Hepatocyte (in vitro differentiated cells): Measurements from ENCODE around the gene APOL2. TPM values are rescaled to one million over a fixed set of nuclear protein-coding genes. Genes with fewer than 3 reads are reported as not detected.
"Not testable (repeated sequence)": the region's sequence is repeated elsewhere in the genome, so short reads cannot be mapped to it uniquely, and the experiment has no call there.

Experiments used
- DNase-seq: peaks from one replicate; pipeline ENCODE4 v3.0.0-alpha.2; 2016; ENCODE audit warnings: low spot score
- H2AFZ ChIP-seq: fragments of 200-600 bp; sonication (generic); 2 replicates; pipeline ENCODE4 v1.6.0; 2016; ENCODE audit warnings: antibody characterized with exemption, mild to moderate bottlenecking
- H3K27ac ChIP-seq: fragments of 200-600 bp; sonication (generic); 2 replicates; pipeline ENCODE4 v1.5.1; 2016; ENCODE audit warnings: mild to moderate bottlenecking
- H3K27me3 ChIP-seq: fragments of 200-600 bp; sonication (generic); 2 replicates; pipeline ENCODE4 v1.6.1; 2016
- H3K36me3 ChIP-seq: fragments of 200-600 bp; sonication (generic); replicated peaks from 2 replicates; pipeline ENCODE4 v1.5.1; 2016; ENCODE audit warnings: low read depth; ENCODE audit not compliant: insufficient read depth
- H3K4me1 ChIP-seq: fragments of 200-600 bp; sonication (generic); 2 replicates; pipeline ENCODE4 v1.5.1; 2016; ENCODE audit warnings: mild to moderate bottlenecking, moderate library complexity; ENCODE audit not compliant: insufficient read depth
- H3K4me2 ChIP-seq: fragments of 200-600 bp; sonication (generic); 2 replicates; pipeline ENCODE4 v1.6.0; 2016
- H3K4me3 ChIP-seq: fragments of 200-600 bp; sonication (generic); 2 replicates; pipeline ENCODE4 v1.5.1; 2016; ENCODE audit warnings: mild to moderate bottlenecking
- H3K79me2 ChIP-seq: fragments of 200-600 bp; sonication (generic); 2 replicates; pipeline ENCODE4 v1.6.0; 2017; ENCODE audit warnings: mild to moderate bottlenecking
- H3K9me2 ChIP-seq: fragments of 200-600 bp; sonication (generic); replicated peaks from 2 replicates; pipeline ENCODE4 v1.6.0; 2017; ENCODE audit warnings: mild to moderate bottlenecking; ENCODE audit not compliant: insufficient read depth
- H3K9me3 ChIP-seq: fragments of 200-600 bp; sonication (generic); 2 replicates; pipeline ENCODE4 v1.5.1; 2016; ENCODE audit warnings: low read depth, mild to moderate bottlenecking
- H4K20me1 ChIP-seq: fragments of 200-600 bp; sonication (generic); 2 replicates; pipeline ENCODE4 v1.6.0; 2016; ENCODE audit warnings: mild to moderate bottlenecking; ENCODE audit not compliant: insufficient read depth, poor library complexity, severe bottlenecking
- CTCF ChIP-seq: fragments of 200-600 bp; sonication (generic); IDR thresholded peaks from 2 replicates; pipeline ENCODE4 v1.5.1; 2016; ENCODE audit warnings: antibody characterized with exemption, mild to moderate bottlenecking; ENCODE audit not compliant: poor library complexity
- EZH2 ChIP-seq: fragments of 200-600 bp; sonication (generic); IDR thresholded peaks from 2 replicates; pipeline ENCODE4 v1.6.1; 2016; ENCODE audit warnings: antibody characterized with exemption, mild to moderate bottlenecking, borderline replicate concordance
- EZH2phosphoT487 ChIP-seq: fragments of 200-600 bp; sonication (generic); IDR thresholded peaks from one replicate; pipeline ENCODE4 v1.6.1; 2018; ENCODE audit warnings: antibody characterized with exemption, mild to moderate bottlenecking, low read depth, moderate library complexity; ENCODE audit not compliant: unreplicated experiment, severe bottlenecking
- WGBS: methylation state at CpG from one replicate; pipeline ENCODE4 v1.1.6; 2016; ENCODE audit warnings: low lambda C conversion rate; ENCODE audit errors: missing lambda C conversion rate; 5-methylcytosine and 5-hydroxymethylcytosine counted together
- polyA plus RNA-seq: library from polyadenylated mRNA; unstranded; fragments of >200 nt; fragmentation: Nextera tagmentation; extraction: Ambion mirVana; gene quantifications from 2 replicates; pipeline ENCODE4 v1.2.1, GENCODE V29; 2016
- total RNA-seq: library from RNA; depleted of rRNA; stranded (reverse); fragments of >200 nt; gene quantifications from 2 replicates; pipeline ENCODE4 v1.2.3, GENCODE V29; 2014

APOL2 gene
- total and polyA plus RNA-seq, 2 experiments from 2014 or later: 19.5 to 34.8 TPM

GRCh38 chr22:36252754-36253522 lies 13.6 kb upstream of the APOL2 start, which contains the start of gene APOL1:
Gene APOL1 (plus strand): TSS chr22:36253133. CDS start chr22:36254956, 1,823 bp downstream.
- Histone ChIP-seq H3K4me2 (peak within 1 kb of the TSS; percentile 45), H3K4me3 (no peak within 1 kb of the TSS), H3K27ac (peak within 1 kb of the TSS; percentile 31), H2AFZ (no peak within 1 kb of the TSS), H3K36me3 (no peaks in the 10 kb centered on the region), H3K27me3 (no peaks in the 10 kb centered on the region), H4K20me1 (no peaks in the 10 kb centered on the region), H3K9me2 (no peaks in the 10 kb centered on the region), H3K79me2 (no peaks in the 10 kb centered on the region), H3K4me1 (peaks cover 5% of the 10 kb centered on the region), H3K9me3 (no peaks in the 10 kb centered on the region)
- DNase-seq: peak; percentile 50
- TF ChIP-seq CTCF (no peak), EZH2 (no peak), EZH2phosphoT487 (no peak)
- 79% methylated on average over 10 of the region's 10 CpGs for whole genome bisulfite sequencing

GRCh38 chr22:36251979-36252608 lies 12.8 kb upstream of the APOL2 start:
- H3K4me2 ChIP-seq, H3K36me3 ChIP-seq, H3K9me2 ChIP-seq, H3K27me3 ChIP-seq, H4K20me1 ChIP-seq, H3K4me3 ChIP-seq, H3K4me1 ChIP-seq, H3K79me2 ChIP-seq, H2AFZ ChIP-seq, H3K9me3 ChIP-seq, H3K27ac ChIP-seq, DNase-seq: not testable (repeated sequence)
- 89% methylated on average over 7 of the region's 7 CpGs for WGBS

- H2AFZ ChIP-seq, H3K79me2 ChIP-seq, H3K9me2 ChIP-seq, DNase-seq, H3K9me3 ChIP-seq, H3K4me2 ChIP-seq, H3K4me1 ChIP-seq, H3K4me3 ChIP-seq, H4K20me1 ChIP-seq, H3K36me3 ChIP-seq, H3K27me3 ChIP-seq: not testable (repeated sequence)
- WGBS: 93% methylated on average over 24 of the region's 24 CpGs
- peak overlapping the region; percentile 60 for H3K27ac ChIP-seq
Observed at GRCh38 chr22:36250292-36250960, 11.1 kb upstream of the APOL2 start.

GRCh38 chr22:36249160-36249559 lies 9.8 kb upstream of the APOL2 start:
- Histone ChIP-seq H3K4me2 (no peak overlapping the region), H3K79me2 (no peaks in the 10 kb centered on the region), H4K20me1 (no peaks in the 10 kb centered on the region), H3K36me3 (no peaks in the 10 kb centered on the region), H2AFZ (no peak overlapping the region), H3K4me1 (peaks cover 5% of the 10 kb centered on the region), H3K27me3 (no peaks in the 10 kb centered on the region), H3K4me3 (no peak overlapping the region), H3K27ac (peak overlapping the region; percentile 60), H3K9me3 (no peaks in the 10 kb centered on the region), H3K9me2 (no peaks in the 10 kb centered on the region)
- TF ChIP-seq CTCF (no peak), EZH2 (no peak), EZH2phosphoT487 (no peak)
- no peak for DNase-seq
- WGBS: 95% methylated on average over 2 of the region's 2 CpGs
